DOHH2 (cell line): ENCODE data around the gene TEX29.

Source experiments
- EZH2phosphoT487 ChIP-seq: fragments of 200-600 bp; sonication (generic); IDR thresholded peaks from 2 replicates; pipeline ENCODE4 v1.6.1; 2017; ENCODE audit warnings: borderline replicate concordance, mild to moderate bottlenecking, antibody characterized with exemption, low read length, moderate library complexity, mixed read lengths
- TF ChIP-seq, protein P1 (sequence below): fragments of 200-600 bp; sonication (generic); IDR thresholded peaks from one replicate; pipeline ENCODE4 v1.5.1; 2014; ENCODE audit warnings: antibody characterized with exemption, mild to moderate bottlenecking, low read depth, low read length; ENCODE audit not compliant: poor library complexity, severe bottlenecking

DNA sequence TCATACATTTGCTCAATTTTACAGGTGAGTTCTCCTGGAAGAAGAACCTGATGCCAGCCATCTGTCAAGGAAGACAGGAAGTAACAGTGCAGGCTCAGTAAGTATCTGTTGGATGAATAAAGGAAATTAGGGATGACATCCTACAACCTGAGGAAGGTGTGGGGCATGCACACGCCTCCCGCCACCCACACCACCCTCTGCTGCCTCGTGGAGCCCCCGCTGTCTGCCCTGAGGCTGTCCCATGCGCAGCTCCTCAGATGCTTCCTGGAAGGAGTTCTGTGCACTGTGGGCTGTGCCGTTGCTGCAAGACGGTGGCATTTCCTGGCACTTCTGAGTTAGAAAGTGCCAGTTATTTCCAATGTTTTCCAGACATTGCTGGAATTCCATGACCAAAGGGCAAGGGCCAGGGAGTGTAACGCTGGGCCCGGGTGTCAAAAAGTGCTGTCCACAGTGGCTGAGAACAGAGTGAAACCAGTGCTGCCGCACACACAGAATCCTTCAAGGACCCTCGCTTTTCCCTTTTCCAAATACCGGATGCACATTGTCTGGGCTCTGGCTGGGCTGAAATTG, 4.2 kb upstream of the TEX29 start:
- TF ChIP-seq, protein P1, sequence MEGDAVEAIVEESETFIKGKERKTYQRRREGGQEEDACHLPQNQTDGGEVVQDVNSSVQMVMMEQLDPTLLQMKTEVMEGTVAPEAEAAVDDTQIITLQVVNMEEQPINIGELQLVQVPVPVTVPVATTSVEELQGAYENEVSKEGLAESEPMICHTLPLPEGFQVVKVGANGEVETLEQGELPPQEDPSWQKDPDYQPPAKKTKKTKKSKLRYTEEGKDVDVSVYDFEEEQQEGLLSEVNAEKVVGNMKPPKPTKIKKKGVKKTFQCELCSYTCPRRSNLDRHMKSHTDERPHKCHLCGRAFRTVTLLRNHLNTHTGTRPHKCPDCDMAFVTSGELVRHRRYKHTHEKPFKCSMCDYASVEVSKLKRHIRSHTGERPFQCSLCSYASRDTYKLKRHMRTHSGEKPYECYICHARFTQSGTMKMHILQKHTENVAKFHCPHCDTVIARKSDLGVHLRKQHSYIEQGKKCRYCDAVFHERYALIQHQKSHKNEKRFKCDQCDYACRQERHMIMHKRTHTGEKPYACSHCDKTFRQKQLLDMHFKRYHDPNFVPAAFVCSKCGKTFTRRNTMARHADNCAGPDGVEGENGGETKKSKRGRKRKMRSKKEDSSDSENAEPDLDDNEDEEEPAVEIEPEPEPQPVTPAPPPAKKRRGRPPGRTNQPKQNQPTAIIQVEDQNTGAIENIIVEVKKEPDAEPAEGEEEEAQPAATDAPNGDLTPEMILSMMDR: no peak
- TF ChIP-seq EZH2phosphoT487: no peak
